Activated CD8-positive, alpha-beta T cell treated with anti-CD3 and anti-CD28 coated beads for 36 hours (primary cell): ENCODE measurements around the gene TXNL4A. TPM values are rescaled to one million over a fixed set of nuclear protein-coding genes. Genes with fewer than 3 reads are reported as not detected.

Experiments used
- ATAC-seq: fragments of 200-7000 bp; cut with Tn5 transposase; one replicate; pipeline ENCODE4 v1.10.0; 2021; ENCODE audit warnings: mild to moderate bottlenecking, moderate library complexity
- CTCF ChIA-PET: fragments of 350-600 bp; sonication (Branson Sonifier 250); formaldehyde crosslinking; loops from one replicate; lab custom pipeline; 2021; ENCODE audit warnings: antibody characterized with exemption; lab: Charles Lee
- POLR2A ChIA-PET: fragments of 350-600 bp; sonication (Branson Sonifier 250); formaldehyde crosslinking; loops from one replicate; lab custom pipeline; 2021; ENCODE audit warnings: antibody characterized with exemption; lab: Charles Lee
- DNase-seq: peaks from one replicate; pipeline ENCODE4 v3.0.0-alpha.2; 2020
- H3K27ac Mint-ChIP-seq: one replicate; pipeline ENCODE4 v1.8.0; 2021; ENCODE audit warnings: mild to moderate bottlenecking, mixed read lengths
- H3K27me3 Mint-ChIP-seq: one replicate; pipeline ENCODE4 v1.8.0; 2021; ENCODE audit warnings: mixed read lengths
- H3K36me3 Mint-ChIP-seq: one replicate; pipeline ENCODE4 v1.8.0; 2021; ENCODE audit warnings: low read depth, mixed read lengths
- H3K4me1 Mint-ChIP-seq: one replicate; pipeline ENCODE4 v1.8.0; 2021; ENCODE audit warnings: low read depth, mixed read lengths
- H3K4me3 Mint-ChIP-seq: one replicate; pipeline ENCODE4 v1.8.0; 2021; ENCODE audit warnings: mild to moderate bottlenecking, moderate library complexity, mixed read lengths
- H3K9me3 Mint-ChIP-seq: one replicate; pipeline ENCODE4 v1.8.0; 2021; ENCODE audit warnings: mixed read lengths
- intact Hi-C: fragments of 100-400 bp; cut with micrococcal nuclease; formaldehyde crosslinking; loops from one replicate; pipeline ENCODE4 v1.10.0; 2022
- total RNA-seq, 2 experiments: library from RNA; stranded (reverse); gene quantifications; one replicate each; pipeline ENCODE4 v1.2.3, GENCODE V29; 2021
- TF ChIP-seq, protein P1 (sequence below): fragments of 200-600 bp; IDR thresholded peaks from one replicate; pipeline ENCODE4 v1.8.0; 2022; ENCODE audit warnings: antibody characterized with exemption, mild to moderate bottlenecking

TXNL4A gene
- total RNA-seq, 2 experiments from 2014 or later = 172 to 189 TPM

GRCh38 chr18:79928563-79928960 is 59.8 kb downstream of the TXNL4A start:
- intact Hi-C loops = no loop called here
- H3K4me3 Mint-ChIP-seq = no peak overlapping the region
- peaks cover 39% of the 10 kb centered on the region for H3K9me3 Mint-ChIP-seq
- ATAC-seq = no peak
- H3K27ac Mint-ChIP-seq = no peak overlapping the region
- CTCF ChIA-PET = no interaction called here
- POLR2A ChIA-PET = no interaction called here
- no peak for DNase-seq
- H3K27me3 Mint-ChIP-seq = no peaks in the 10 kb centered on the region
- no peaks in the 10 kb centered on the region for H3K4me1 Mint-ChIP-seq
- TF ChIP-seq, protein P1, sequence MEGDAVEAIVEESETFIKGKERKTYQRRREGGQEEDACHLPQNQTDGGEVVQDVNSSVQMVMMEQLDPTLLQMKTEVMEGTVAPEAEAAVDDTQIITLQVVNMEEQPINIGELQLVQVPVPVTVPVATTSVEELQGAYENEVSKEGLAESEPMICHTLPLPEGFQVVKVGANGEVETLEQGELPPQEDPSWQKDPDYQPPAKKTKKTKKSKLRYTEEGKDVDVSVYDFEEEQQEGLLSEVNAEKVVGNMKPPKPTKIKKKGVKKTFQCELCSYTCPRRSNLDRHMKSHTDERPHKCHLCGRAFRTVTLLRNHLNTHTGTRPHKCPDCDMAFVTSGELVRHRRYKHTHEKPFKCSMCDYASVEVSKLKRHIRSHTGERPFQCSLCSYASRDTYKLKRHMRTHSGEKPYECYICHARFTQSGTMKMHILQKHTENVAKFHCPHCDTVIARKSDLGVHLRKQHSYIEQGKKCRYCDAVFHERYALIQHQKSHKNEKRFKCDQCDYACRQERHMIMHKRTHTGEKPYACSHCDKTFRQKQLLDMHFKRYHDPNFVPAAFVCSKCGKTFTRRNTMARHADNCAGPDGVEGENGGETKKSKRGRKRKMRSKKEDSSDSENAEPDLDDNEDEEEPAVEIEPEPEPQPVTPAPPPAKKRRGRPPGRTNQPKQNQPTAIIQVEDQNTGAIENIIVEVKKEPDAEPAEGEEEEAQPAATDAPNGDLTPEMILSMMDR = no peak
- H3K36me3 Mint-ChIP-seq = peaks cover 58% of the 10 kb centered on the region

DNA sequence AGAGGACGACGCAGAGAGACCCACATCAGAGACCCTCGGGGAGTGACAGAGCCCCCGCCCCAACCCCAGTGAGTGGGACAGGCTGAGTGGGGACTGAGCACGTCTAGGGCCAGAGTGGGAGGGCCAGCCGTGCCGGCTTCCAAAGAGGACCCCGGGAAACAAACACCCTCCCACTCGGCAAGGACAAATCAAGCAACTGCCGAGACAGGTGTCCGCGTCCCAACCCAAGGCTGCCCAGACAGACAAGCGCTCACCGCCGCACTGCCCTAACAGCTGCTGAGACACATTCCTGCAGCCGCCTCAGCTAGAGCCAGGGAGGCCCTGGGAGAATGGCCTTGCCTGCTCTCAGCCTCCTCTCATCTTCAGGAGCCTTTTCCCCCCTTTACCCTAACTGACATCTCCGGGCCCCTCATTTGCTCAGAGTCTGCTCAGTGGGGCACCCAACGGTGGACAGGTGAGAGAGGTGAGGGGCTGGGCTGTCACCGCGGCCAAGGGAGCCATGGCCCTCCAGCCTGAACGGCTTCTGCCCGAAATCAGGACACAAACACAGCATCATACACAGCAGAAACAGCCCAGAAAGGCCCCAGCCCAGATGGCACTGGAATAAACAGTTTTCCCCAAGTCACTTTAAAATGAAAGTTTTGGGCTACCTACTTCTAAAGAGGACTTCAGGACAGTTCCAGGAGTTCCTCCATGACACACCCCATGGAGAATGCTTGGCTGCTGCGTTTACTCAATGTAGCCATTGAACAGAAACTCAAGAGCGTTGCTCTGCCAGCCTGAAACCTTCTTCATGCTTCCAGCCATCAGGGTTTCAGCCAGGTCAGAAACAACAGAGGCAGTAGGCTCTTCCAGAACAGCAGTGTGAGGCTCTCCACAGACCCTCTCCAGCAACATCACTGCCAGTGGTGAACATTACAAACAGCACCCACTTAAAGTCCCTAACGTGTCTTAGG is 60.5 kb downstream of the TXNL4A start:
- ATAC-seq = no peak
- intact Hi-C loops = no loop called here
- DNase-seq = no peak
- H3K4me1 Mint-ChIP-seq = no peaks in the 10 kb centered on the region
- CTCF ChIA-PET = no interaction called here
- POLR2A ChIA-PET = no interaction called here
- H3K9me3 Mint-ChIP-seq = peaks cover 35% of the 10 kb centered on the region
- H3K36me3 Mint-ChIP-seq = peaks cover 56% of the 10 kb centered on the region
- TF ChIP-seq, protein P1 = no peak
- no peak overlapping the region for H3K4me3 Mint-ChIP-seq
- no peak overlapping the region for H3K27ac Mint-ChIP-seq
- no peaks in the 10 kb centered on the region for H3K27me3 Mint-ChIP-seq

DNA sequence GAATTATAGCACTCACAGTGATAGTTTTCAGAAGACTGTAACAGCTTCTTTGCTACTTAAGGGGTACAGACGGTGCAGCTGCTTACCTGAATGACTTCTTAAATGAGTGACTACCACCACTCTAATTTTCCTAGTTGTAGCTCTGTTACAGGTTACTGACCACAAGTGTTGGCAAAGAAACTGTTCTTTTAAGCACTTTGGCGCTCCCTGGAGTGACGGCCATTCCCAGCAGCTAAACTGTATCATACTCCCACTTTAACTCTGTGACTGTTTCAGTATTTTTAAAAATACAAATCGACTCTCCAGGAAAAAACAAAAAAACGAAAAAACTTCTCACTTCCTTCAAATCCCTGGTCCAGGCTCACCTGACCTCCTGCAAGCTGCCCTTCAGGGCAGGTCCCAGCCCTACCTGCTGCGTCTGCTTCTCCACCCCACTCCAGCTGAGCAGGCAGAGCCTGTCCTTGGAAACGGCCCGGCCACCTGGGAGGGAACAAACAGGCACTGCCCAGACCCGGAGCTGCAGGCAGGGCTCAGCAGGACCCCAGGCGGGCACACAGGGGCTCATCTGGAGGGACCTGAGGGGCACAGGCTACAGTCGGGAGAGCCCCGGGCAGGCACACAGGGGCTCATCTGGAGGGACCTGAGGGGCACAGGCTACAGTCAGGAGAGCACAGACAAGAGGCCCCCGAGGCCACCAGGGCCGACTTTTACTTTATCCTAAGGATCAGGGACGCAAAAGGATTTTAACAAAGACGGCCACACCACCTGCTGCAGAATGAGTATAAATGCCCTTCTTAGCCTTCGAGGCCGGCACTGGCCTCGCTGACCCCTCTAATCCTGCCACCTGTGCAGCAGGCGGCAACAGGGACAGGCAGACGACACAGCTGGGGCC is 61.4 kb downstream of the TXNL4A start:
- H3K27me3 Mint-ChIP-seq = no peaks in the 10 kb centered on the region
- no peaks in the 10 kb centered on the region for H3K4me1 Mint-ChIP-seq
- no peak overlapping the region for H3K4me3 Mint-ChIP-seq
- POLR2A ChIA-PET = no interaction called here
- H3K36me3 Mint-ChIP-seq = peaks cover 47% of the 10 kb centered on the region
- ATAC-seq (no peak), DNase-seq (no peak)
- peaks cover 25% of the 10 kb centered on the region for H3K9me3 Mint-ChIP-seq
- H3K27ac Mint-ChIP-seq = no peak overlapping the region
- intact Hi-C loops = no loop called here
- TF ChIP-seq, protein P1 = no peak
- CTCF ChIA-PET = no interaction called here

GRCh38 chr18:79926306-79926705 is 62.1 kb downstream of the TXNL4A start:
- TF ChIP-seq, protein P1 = no peak
- Mint-ChIP-seq H3K4me3 (no peak overlapping the region), H3K36me3 (peaks cover 44% of the 10 kb centered on the region), H3K27me3 (no peaks in the 10 kb centered on the region), H3K9me3 (peaks cover 21% of the 10 kb centered on the region), H3K4me1 (no peaks in the 10 kb centered on the region), H3K27ac (no peak overlapping the region)
- ChIA-PET POLR2A (no interaction called here), CTCF (no interaction called here)
- no peak for ATAC-seq
- intact Hi-C loops = no loop called here
- DNase-seq = no peak
